ENCODE data around the gene HMGB4.

The HMGB4 gene

DNA sequence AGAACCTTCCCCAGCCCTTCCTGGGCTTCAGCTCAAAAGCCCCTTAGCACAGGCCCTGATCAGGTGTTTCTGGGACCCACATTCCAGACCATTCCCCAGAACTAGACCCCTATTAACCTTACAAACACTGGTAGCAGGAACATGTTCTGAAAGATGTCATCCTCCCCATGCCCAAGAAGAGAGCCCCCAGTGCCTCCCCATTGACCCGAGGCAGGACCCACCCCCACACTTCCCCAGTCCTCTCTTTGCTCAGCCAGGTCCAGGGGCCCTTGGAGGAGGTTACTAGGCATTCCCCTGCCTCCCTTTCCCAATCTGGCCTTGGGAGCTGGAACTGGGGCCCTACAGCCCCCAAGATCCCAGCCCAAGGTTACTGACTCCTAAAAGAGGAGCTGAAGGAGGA, 38.9 kb upstream of the HMGB4 start:
- H3K9me2 ChIP-seq (replicated peaks; ENCODE audit: low read depth, low read length), result no peaks in the 10 kb centered on the region
- H3K79me2 ChIP-seq (ENCODE audit: insufficient read depth, low read length), result no peaks in the 10 kb centered on the region
- no peak for TF ChIP-seq EZH2phosphoT487 (IDR thresholded peaks at IDR 0.05; ENCODE audit: borderline replicate concordance)
- no peak for TF ChIP-seq CTCF (conservative IDR thresholded peaks at IDR 0.05; ENCODE audit: low read length)
- H3K36me3 ChIP-seq (ENCODE audit: insufficient read depth, low read length), result no peaks in the 10 kb centered on the region
- H3K27me3 ChIP-seq (ENCODE audit: insufficient read depth, low read length, poor library complexity, severe bottlenecking), result no peaks in the 10 kb centered on the region
- no peaks in the 10 kb centered on the region for H3F3A ChIP-seq (ENCODE audit: low read depth)
- no peak overlapping the region for H2AFZ ChIP-seq (ENCODE audit: low read length)
- H3K9me3 ChIP-seq (ENCODE audit: insufficient read depth, low read depth, low read length), result peaks cover 6% of the 10 kb centered on the region; the same call in 1 of the 2 replicates
- H4K20me1 ChIP-seq (ENCODE audit: insufficient read depth, low read length, poor library complexity, severe bottlenecking), result no peaks in the 10 kb centered on the region
- H3K4me2 ChIP-seq (ENCODE audit: low read depth, low read length, poor library complexity, severe bottlenecking), result no peak overlapping the region
- H3K4me1 ChIP-seq (ENCODE audit: insufficient read depth, low read length, poor library complexity, severe bottlenecking), result no peaks in the 10 kb centered on the region
- no peak overlapping the region for H3K9ac ChIP-seq (ENCODE audit: low read depth, low read length, poor library complexity, severe bottlenecking)
- H3K4me3 ChIP-seq (ENCODE audit: low read length, poor library complexity, severe bottlenecking), result no peak overlapping the region

DNA sequence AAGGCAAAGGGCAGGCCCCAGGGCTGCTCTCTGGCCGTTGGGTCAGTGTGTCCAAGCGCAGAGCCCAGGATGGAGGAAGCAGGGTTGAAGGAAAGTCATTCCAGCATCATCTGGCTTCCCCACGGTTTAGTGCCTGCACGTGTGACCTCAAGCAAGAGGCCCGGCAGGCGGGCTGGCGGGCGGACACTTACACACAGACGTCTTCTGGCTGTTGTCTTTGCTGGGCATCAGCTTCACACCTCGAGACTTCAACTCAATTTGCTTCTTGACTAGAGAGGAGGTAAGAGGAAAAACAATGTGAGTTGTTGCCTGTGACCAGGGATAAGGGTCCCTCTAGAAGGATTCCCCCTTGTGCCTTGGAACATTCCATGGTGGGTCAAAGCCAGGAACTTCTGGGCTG, 38.4 kb upstream of the HMGB4 start:
- Histone ChIP-seq H3K79me2 (ENCODE audit: insufficient read depth, low read length) (no peaks in the 10 kb centered on the region), H3F3A (ENCODE audit: low read depth) (no peaks in the 10 kb centered on the region), H3K9me3 (ENCODE audit: insufficient read depth, low read depth, low read length) (peaks cover 6% of the 10 kb centered on the region; the same call in 1 of the 2 replicates), H3K27me3 (ENCODE audit: insufficient read depth, low read length, poor library complexity, severe bottlenecking) (no peaks in the 10 kb centered on the region), H3K4me3 (ENCODE audit: low read length, poor library complexity, severe bottlenecking) (no peak overlapping the region), H3K9me2 (replicated peaks; ENCODE audit: low read depth, low read length) (no peaks in the 10 kb centered on the region), H2AFZ (ENCODE audit: low read length) (no peak overlapping the region), H3K4me1 (ENCODE audit: insufficient read depth, low read length, poor library complexity, severe bottlenecking) (no peaks in the 10 kb centered on the region), H4K20me1 (ENCODE audit: insufficient read depth, low read length, poor library complexity, severe bottlenecking) (no peaks in the 10 kb centered on the region), H3K36me3 (ENCODE audit: insufficient read depth, low read length) (no peaks in the 10 kb centered on the region), H3K4me2 (ENCODE audit: low read depth, low read length, poor library complexity, severe bottlenecking) (no peak overlapping the region), H3K9ac (ENCODE audit: low read depth, low read length, poor library complexity, severe bottlenecking) (no peak overlapping the region)
- TF ChIP-seq EZH2phosphoT487 (IDR thresholded peaks at IDR 0.05; ENCODE audit: borderline replicate concordance) (no peak), CTCF (conservative IDR thresholded peaks at IDR 0.05; ENCODE audit: low read length) (no peak)

- TF ChIP-seq CTCF (conservative IDR thresholded peaks at IDR 0.05; ENCODE audit: low read length) (no peak), EZH2phosphoT487 (IDR thresholded peaks at IDR 0.05; ENCODE audit: borderline replicate concordance) (no peak)
These were observed 37.6 kb upstream of the HMGB4 start for GRCh38 chr1:33826311-33826710.

More at GRCh38 chr1:33826311-33826710, 37.6 kb upstream of the HMGB4 start:
- H3K36me3 ChIP-seq (ENCODE audit: insufficient read depth, low read length), result no peaks in the 10 kb centered on the region
- no peaks in the 10 kb centered on the region for H3K9me2 ChIP-seq (replicated peaks; ENCODE audit: low read depth, low read length)
- no peaks in the 10 kb centered on the region for H3F3A ChIP-seq (ENCODE audit: low read depth)
- peaks cover 6% of the 10 kb centered on the region; the same call in 1 of the 2 replicates for H3K9me3 ChIP-seq (ENCODE audit: insufficient read depth, low read depth, low read length)
- no peaks in the 10 kb centered on the region for H3K27me3 ChIP-seq (ENCODE audit: insufficient read depth, low read length, poor library complexity, severe bottlenecking)
- no peak overlapping the region for H3K4me3 ChIP-seq (ENCODE audit: low read length, poor library complexity, severe bottlenecking)
- H4K20me1 ChIP-seq (ENCODE audit: insufficient read depth, low read length, poor library complexity, severe bottlenecking), result no peaks in the 10 kb centered on the region
- H3K79me2 ChIP-seq (ENCODE audit: insufficient read depth, low read length), result no peaks in the 10 kb centered on the region
- H3K9ac ChIP-seq (ENCODE audit: low read depth, low read length, poor library complexity, severe bottlenecking), result no peak overlapping the region
- H3K4me1 ChIP-seq (ENCODE audit: insufficient read depth, low read length, poor library complexity, severe bottlenecking), result no peaks in the 10 kb centered on the region
- no peak overlapping the region for H2AFZ ChIP-seq (ENCODE audit: low read length)
- no peak overlapping the region for H3K4me2 ChIP-seq (ENCODE audit: low read depth, low read length, poor library complexity, severe bottlenecking)
